LNCAP (cell line): ENCODE measurements around the gene AGRN.

ENCODE experiments used
- CTCF ChIP-seq: fragments of 450-650 bp; IDR thresholded peaks from 2 replicates; pipeline ENCODE4 v1.5.1; 2017; ENCODE audit warnings: mild to moderate bottlenecking

The AGRN gene

DNA sequence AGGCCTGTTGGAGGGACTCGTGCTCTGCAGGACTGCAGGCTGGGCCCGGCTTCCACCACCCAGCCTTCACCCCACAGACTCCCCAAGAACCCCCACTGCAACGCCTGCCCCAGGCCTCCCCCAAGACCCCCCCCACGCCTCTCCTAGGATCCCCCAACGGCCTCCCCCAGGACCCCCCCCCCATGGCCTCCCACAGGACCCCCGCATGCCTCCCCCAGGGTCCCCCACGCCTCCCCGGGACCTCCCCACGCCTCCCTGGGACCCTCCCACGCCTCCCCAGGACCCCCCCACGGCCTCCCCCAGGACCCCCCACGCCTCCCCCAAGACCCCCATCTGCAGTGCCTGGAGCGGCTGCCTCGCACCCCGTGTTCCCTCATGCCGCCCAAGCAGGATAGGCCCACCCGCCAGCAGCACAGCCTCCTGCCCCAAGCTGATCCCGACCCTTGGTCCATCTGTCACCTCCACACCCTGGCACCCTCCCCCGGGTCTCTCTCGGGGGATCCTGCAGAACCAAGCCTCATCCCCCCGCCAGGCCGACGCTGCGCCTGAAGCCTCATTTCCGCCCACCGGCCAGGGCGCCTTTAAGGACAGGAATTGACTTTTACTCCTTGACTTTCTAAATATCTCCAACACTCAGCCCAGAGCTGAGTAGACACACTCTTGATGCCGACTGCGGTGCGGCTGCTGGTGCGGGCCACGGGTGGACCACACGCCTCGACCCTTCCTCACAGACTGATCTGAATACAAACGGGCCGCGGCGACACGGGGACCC is 68.3 kb downstream of the AGRN start:
- TF ChIP-seq CTCF: no peak

DNA sequence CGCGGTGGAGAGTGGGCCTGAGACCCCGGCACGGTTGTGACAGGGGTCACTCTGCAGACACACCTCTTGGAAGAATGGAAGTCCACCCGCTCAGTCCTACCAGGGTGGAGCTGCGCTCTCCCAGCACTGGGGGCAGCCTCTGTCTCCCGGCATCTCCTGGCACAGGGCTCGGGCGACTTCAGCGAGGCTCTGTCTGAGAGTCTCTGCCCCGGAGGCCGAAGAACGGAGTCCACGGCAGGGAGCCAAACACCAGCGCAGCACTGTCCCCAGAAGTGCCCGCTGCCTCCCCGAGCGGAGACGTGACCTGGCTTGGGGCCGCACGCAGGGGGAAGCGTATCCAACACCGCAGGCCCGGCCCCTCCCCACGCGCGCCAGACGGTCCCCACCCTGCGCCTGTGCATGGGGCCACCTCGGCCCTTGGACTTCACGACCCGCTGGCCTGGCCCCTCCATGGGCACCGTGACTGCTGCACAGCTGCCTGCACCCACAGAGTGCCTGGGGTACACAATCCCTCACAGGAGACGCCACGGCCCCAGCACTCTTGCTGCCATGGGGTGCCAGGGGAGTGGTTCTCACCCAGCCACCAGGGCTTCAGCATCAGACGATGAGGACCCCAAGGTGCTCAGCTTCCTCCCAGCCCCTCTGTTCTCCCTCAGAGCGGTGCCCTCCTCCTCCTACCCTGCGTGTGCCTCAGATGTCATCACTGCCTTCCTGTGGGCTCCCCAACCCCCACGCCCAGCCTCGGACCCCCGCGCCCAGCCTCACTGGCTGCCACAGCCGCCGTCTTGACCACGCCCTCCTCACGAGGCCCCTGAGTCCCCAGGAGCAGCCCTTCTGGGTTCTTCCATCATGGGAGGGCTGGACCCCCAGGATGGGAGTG is 69.1 kb downstream of the AGRN start:
- TF ChIP-seq CTCF: no peak

DNA sequence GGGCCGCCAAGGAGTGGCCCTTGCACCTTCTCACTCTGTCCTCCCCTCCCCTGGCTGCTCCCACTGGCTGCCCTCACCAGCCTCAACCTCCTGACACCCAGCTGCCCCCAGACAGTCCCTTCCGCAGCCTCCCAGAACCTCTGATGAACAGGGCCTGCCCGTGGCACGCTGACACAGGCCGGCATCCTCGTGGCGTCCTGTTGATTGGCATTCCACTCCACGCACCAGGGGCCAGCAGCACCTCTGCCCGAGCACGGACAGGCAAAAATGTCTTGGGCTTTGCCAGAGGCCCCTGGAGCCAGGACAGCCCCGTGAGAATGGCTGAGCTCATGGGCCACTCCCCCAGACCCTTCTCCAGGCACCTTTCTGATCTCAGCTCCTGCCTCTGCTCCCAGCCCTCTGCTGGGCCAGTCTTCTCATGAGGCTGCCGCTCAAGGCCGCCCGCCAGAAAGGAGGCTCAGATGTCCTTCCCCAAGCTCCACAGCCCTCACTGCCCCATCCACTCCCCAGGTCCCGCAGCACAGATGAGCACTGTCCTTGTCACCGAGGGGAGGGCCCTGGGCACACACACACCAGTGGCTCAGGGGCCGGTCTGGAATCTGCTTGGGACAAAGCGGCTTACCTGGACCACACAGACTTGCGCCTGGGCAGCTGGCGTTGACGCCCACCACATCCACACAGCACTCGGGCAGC is 70.0 kb downstream of the AGRN start:
- TF ChIP-seq CTCF: no peak

DNA sequence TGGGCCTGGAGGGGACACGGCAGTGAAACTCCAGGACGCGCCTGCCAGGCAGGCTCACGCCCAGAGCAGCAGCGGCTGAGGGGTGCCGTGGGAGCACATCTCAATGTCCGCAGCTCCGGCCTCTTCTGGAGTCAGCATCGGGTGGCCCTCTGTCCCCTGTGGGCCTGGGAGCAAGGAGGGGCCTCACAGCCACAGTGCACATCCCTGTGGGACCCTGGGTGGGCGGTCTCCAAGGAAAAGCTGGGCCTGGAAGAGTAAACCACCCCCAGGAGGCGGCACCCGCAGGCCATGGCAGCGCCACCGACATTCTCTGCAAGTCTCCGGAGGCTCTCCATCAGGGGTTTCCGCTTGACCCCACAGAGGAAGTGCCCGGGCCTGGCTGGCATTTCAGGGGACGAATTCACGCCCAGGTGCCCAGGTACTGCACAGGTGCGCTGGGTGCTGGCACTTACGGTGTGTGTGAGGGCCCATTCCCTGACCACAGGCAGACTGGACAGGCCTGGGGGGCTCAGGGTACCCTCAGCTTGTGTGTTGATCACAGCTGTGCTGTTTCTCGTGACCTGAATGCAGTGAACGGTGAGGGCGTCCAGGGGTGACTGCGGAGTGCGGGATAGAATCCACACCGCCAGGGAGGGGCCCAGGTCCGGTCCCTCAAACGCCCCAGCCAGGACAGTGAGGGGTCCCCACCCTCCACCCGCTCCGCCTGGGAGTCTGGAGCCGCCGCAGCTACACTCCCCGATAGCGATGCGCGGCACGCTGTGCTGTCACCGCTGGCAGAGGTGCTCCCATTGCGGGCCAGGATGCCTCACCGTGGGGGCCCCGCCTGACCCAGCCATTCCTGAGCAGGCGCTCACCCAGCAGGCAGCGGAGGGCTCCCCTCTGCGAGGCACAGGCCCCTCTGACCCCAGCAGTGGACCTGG is 70.8 kb downstream of the AGRN start:
- TF ChIP-seq CTCF: no peak

DNA sequence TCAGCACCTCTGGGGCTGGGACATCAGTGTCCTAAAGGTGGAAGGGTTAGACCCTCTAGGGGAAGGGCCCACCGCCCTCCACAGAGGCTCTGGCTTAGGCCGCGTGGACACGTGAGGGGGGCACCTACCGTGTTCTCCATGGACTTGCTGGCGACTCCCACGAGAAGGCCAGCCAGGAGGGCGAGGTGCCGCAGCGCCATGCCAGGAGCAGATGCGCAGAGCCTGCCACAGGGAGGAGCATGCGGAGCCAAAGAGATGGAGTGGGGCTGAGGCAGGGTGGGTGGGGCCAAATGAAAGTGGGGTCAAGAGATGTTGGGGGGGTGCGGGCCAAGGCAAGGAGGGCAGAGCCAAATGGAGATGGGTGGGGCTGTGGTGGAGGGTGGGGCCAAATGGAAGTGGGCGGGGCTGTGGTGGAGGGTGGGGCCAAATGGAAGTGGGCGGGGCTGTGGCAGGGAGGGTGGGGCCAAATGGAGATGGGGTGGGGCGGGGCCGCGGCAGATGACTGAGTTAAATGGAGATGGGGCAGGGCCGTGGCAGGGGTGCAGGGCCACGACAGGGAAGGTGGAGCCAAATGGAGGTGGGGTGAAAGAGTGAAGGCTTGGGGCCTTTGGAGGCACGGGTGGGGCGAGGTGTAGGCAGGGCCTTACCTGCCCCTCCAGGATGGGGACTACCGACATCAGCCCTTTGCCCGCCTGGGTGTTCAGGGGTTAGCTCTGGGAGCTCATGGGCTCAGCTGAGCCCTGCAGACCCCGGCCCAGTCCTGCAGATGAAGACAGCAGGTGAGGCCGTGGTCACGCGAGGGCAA is 71.6 kb downstream of the AGRN start:
- TF ChIP-seq CTCF: no peak

DNA sequence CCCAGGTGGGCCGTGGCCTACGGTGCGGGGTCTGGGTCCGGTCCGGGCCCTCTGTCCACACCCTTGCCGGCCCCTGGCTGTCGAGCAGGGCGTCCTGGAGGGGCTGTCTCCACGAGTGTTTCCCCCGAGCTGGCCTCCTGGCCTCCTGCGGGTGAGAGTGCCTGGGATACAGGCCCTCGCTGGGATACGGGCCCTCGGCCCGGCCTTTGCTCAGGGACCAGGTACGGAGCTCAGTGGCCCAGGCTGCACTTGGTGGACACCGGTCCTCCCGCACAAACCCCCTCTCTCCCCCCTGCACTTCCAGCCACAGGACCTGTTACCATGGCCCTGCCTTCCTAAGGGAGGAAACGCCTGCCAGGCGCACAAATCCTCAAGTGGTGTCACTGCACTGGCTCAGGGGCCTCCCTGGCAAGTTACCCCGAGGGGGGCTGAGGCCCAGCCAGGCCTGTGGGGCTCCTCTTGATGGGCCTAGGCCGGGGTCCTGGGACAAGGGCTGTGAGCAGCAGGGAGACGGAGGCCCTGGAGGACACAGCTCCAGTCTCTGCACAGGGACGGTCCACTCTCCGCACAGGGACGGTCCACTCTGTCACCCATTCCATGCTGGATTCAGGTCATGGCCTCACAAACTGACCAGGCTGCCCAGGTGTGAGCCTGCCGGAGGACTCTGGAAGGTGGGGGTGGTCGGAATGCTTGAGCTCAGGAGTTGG is 72.4 kb downstream of the AGRN start:
- no peak for TF ChIP-seq CTCF
